Karpas-422 (cell line): ENCODE measurements around the gene HUS1. TPM values are rescaled to one million over a fixed set of nuclear protein-coding genes. Genes with fewer than 3 reads are reported as not detected.
"Not testable (repeated sequence)": the region's sequence is repeated elsewhere in the genome, so short reads cannot be mapped to it uniquely, and the experiment has no call there.

Experiments used
- DNase-seq: peaks from one replicate; pipeline ENCODE4 v3.0.0-alpha.2; 2015
- H2AFZ ChIP-seq: fragments of 200-600 bp; sonication (generic); 2 replicates; pipeline ENCODE4 v1.6.1; 2014; ENCODE audit warnings: antibody characterized with exemption, low read length, mixed read lengths
- H3K27ac ChIP-seq: fragments of 200-600 bp; sonication (generic); 2 replicates; pipeline ENCODE4 v1.5.1; 2014; ENCODE audit warnings: mild to moderate bottlenecking, low read length, moderate library complexity
- H3K27me3 ChIP-seq: fragments of 200-600 bp; sonication (generic); 2 replicates; pipeline ENCODE4 v1.6.1; 2014; ENCODE audit warnings: low read length, mixed read lengths
- H3K36me3 ChIP-seq: fragments of 200-600 bp; sonication (generic); 2 replicates; pipeline ENCODE4 v1.6.1; 2014; ENCODE audit warnings: low read length, mixed read lengths; ENCODE audit not compliant: insufficient read depth
- H3K4me1 ChIP-seq: fragments of 200-600 bp; sonication (generic); 2 replicates; pipeline ENCODE4 v1.6.1; 2014; ENCODE audit warnings: mild to moderate bottlenecking, low read length, mixed read lengths
- H3K4me2 ChIP-seq: fragments of 200-600 bp; sonication (generic); 2 replicates; pipeline ENCODE4 v1.6.1; 2014; ENCODE audit warnings: low read length, low read depth, mild to moderate bottlenecking; ENCODE audit not compliant: poor library complexity, severe bottlenecking
- H3K4me3 ChIP-seq: fragments of 200-600 bp; sonication (generic); 2 replicates; pipeline ENCODE4 v1.5.1; 2014; ENCODE audit warnings: mild to moderate bottlenecking, antibody characterized with exemption, low read length, mixed read lengths
- H3K79me2 ChIP-seq: fragments of 200-600 bp; sonication (generic); 2 replicates; pipeline ENCODE4 v1.6.1; 2014; ENCODE audit warnings: mild to moderate bottlenecking, low read length, mixed read lengths
- H3K9ac ChIP-seq: fragments of 200-600 bp; sonication (generic); 2 replicates; pipeline ENCODE4 v1.6.0; 2014; ENCODE audit warnings: low read length
- H3K9me2 ChIP-seq: fragments of 200-600 bp; sonication (generic), shearing (Covaris generic); replicated peaks from 2 replicates; pipeline ENCODE4 v1.6.0; 2014; ENCODE audit warnings: mild to moderate bottlenecking, low read length, moderate library complexity; ENCODE audit not compliant: insufficient read depth
- H3K9me3 ChIP-seq: fragments of 300-700, 200-600 bp; sonication (generic); 2 replicates; pipeline ENCODE4 v1.6.1; 2014; ENCODE audit warnings: low read length, mixed read lengths
- H4K20me1 ChIP-seq: fragments of 200-600 bp; sonication (generic); 2 replicates; pipeline ENCODE4 v1.6.1; 2014; ENCODE audit warnings: mild to moderate bottlenecking, antibody characterized with exemption, low read length, low read depth; ENCODE audit not compliant: insufficient read depth
- total RNA-seq: library from RNA; depleted of rRNA; stranded (reverse); fragments of >200 nt; shearing (Covaris generic); gene quantifications from 2 replicates; pipeline ENCODE4 v1.2.3, GENCODE V29; 2014; ENCODE audit warnings: low replicate concordance; rRNA removed

Gene HUS1
- total RNA-seq, 1 experiment from 2014 or later, result 19.6 TPM

DNA sequence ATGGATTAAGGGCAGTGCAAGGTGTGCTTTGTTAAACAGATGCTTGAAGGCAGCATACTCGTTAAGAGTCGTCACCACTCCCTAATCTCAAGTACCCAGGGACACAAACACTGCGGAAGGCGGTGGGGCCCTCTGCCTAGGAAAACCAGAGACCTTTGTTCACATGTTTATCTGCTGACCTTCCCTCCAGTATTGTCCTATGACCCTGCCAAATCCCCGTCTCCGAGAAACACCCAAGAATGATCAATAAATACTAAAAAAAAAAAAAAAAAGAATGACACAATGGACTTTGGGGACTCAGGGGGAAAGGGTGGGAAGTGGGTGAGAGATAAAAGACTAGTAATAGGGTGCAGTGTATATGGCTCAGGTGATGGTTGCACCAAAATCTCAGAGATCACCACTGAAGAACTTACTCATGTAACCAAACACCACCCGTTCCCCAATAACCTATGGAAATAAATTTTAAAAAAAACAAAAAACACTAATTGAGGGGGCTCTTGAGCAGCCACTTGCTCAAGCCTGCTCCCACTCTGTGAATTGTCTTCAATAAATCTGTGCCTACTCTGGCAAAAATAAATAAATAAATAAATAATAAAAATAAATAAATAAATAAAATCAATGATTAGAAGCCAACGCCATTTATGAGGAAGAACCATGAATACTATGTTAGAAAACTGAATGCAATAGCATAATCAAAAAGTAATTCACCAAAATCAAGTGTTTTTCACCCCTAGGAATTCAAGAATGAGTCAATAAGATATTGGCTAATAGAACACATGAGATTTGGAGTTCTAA, 56.1 kb downstream of the HUS1 start:
- H3K4me3 ChIP-seq, H3K9ac ChIP-seq, DNase-seq, H3K4me1 ChIP-seq, H3K9me3 ChIP-seq, H3K36me3 ChIP-seq, H3K4me2 ChIP-seq, H3K27ac ChIP-seq, H3K79me2 ChIP-seq, H4K20me1 ChIP-seq, H2AFZ ChIP-seq, H3K9me2 ChIP-seq, H3K27me3 ChIP-seq: not testable (repeated sequence)

- not testable (repeated sequence) for H3K9me3 ChIP-seq, H3K36me3 ChIP-seq, H3K4me2 ChIP-seq, H3K79me2 ChIP-seq, H3K27ac ChIP-seq, H2AFZ ChIP-seq, H3K4me3 ChIP-seq, H3K27me3 ChIP-seq, H3K4me1 ChIP-seq, H4K20me1 ChIP-seq, DNase-seq, H3K9me2 ChIP-seq, H3K9ac ChIP-seq
These were observed 62.9 kb downstream of the HUS1 start for GRCh38 chr7:47916514-47916913.

- Histone ChIP-seq H3K9ac (no peak overlapping the region), H3K27ac (no peak overlapping the region), H3K4me3 (no peak overlapping the region), H3K9me2 (no peaks in the 10 kb centered on the region), H3K27me3 (no peaks in the 10 kb centered on the region), H3K4me1 (peaks cover 4% of the 10 kb centered on the region), H3K4me2 (no peak overlapping the region), H3K9me3 (no peaks in the 10 kb centered on the region), H3K79me2 (no peaks in the 10 kb centered on the region), H2AFZ (no peak overlapping the region), H4K20me1 (no peaks in the 10 kb centered on the region), H3K36me3 (no peaks in the 10 kb centered on the region)
- DNase-seq, result no peak
These were observed 63.8 kb downstream of the HUS1 start for GRCh38 chr7:47915616-47915976.

GRCh38 chr7:47914717-47915615, 64.4 kb downstream of the HUS1 start:
- Histone ChIP-seq H3K4me2 (no peak overlapping the region), H3K36me3 (no peaks in the 10 kb centered on the region), H3K9ac (no peak overlapping the region), H3K9me3 (no peaks in the 10 kb centered on the region), H3K27me3 (no peaks in the 10 kb centered on the region), H2AFZ (no peak overlapping the region), H3K27ac (no peak overlapping the region), H3K79me2 (no peaks in the 10 kb centered on the region), H3K4me3 (no peak overlapping the region), H3K9me2 (no peaks in the 10 kb centered on the region), H4K20me1 (no peaks in the 10 kb centered on the region), H3K4me1 (peaks cover 4% of the 10 kb centered on the region)
- DNase-seq, result no peak

Other genes with a start within 250 kb of the HUS1 start
- 0.90 and 2.8 TPM in 2 replicates for gene PKD1L1, start 31.1 kb downstream of the HUS1 start, total RNA-seq
- gene SUN3, start 49.5 kb upstream of the HUS1 start, total RNA-seq, result not detected in 2 replicates
- not detected in 2 replicates for gene C7orf57, start 55.9 kb upstream of the HUS1 start, total RNA-seq
- gene UPP1, start 109.7 kb upstream of the HUS1 start, total RNA-seq, result 2.0 and 14.5 TPM in 2 replicates
- not detected in 2 replicates for gene ABCA13, start 191.8 kb upstream of the HUS1 start, total RNA-seq